Measurements from ENCODE around the gene SDHC. TPM values are rescaled to one million over a fixed set of nuclear protein-coding genes. Genes with fewer than 3 reads are reported as not detected.

SDHC gene
- total RNA-seq, result 32.7 and 38.2 TPM in 2 replicates

DNA sequence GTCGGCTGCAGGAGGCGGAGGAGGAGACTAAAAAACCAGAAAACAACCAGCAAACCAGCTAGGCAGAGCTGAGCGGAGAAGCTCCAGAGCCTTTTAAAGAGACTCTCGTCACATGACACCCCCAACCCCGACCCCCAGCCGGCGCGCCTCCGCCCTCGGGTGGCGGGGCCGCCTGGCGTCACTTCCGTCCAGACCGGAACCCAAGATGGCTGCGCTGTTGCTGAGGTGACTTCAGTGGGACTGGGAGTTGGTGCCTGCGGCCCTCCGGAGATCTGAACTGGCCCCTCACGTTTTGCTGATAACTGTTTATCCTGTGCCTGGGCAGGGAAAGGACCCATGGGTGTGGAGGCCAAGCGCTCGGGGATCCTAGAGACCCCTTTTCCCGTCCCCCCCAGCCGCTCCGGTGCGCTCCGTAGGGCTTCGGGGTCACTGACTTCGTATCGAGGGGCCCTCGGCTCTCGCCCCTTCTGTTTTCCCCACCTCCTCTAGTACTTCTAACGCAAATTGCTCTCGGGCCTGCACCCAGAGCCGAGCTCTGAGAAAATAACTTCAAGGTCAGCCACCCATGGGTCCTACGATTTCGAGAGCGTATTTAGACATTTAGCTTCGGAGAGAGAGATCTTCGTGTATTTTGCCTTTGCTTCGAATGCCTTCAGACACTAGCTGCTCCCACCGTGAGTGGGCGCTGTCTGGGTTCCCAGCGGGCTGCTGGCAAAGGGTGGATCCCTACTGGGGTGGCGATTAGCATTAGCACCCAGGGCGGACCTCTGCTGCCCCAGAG is at the start of gene SDHC:
SDHC (plus strand) TSS at position 181 of the 781 bp plus-strand sequence; CDS start at position 206, 25 bp downstream.

DNA sequence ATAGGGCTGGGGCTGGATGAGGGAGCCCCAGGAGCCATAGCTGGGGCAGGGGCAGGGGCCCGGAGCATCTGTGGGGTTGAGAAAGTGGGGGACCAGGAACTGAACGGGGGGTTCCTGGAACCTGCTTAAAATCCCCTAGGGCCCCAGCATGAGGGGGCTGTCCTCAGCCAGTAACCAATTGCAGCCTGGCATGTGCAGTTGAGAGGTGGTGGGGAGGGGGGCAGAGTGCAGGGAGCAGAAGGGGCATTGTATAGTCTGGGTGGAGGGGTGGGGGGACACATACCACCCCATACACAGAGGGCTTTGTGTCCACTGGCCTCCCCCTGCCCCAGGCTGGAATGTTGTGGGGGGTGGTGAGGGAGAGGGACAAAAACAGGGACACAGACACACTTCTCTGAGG is 4.3 kb upstream of the SDHC start, which contains the start of gene MPZ:
MPZ (minus strand) TSS at position 101 of the 400 bp plus-strand sequence; CDS start at position 38, 63 bp downstream.

DNA sequence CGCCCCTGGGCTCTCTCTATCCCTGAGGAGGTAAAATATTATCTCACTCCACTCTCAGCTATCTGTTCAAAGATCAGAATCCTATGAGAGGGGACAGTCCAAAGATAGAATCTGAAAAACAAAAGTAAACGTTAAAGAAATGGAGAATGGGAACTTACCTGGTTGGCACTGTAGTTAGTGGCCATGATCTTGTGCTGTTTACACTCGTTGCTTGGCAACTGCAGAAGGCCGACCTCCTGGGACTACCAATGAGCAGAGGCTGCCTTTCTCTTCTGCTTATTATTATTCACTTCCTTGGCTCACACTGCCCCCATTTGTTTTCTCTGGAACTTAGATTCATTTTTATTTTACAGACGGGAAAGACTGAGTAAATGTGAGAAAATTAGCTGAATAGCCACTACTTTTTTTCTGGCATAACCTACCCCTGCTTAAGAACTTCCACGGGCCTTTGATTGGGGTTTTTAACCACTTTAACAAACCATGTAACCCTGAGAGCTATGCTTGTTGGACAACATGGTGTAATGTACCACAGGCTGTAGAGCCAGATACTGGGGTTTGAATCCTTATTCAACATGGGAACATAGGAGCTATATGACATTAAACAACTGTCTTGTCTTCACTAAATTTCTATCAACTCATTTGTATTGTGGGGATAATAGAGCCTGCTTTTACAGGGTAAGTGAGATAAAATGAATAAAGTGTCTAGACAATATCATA is 53.7 kb downstream of the SDHC start, which contains the start of gene CFAP126:
CFAP126 (minus strand) TSS at position 193 of the 717 bp plus-strand sequence; CDS start at position 185, 8 bp downstream.

Other genes starting within 250 kb of the SDHC start
- 0.05 TPM in 1 of 2 replicates, not detected in the other for gene ARHGAP30, start 244.5 kb upstream of the SDHC start, total RNA-seq
- 0.30 and 1.8 TPM in 2 replicates for gene NECTIN4, start 224.8 kb upstream of the SDHC start, total RNA-seq
- gene KLHDC9, start 216.0 kb upstream of the SDHC start, total RNA-seq, result 1.2 and 1.5 TPM in 2 replicates
- 45.1 and 49.0 TPM in 2 replicates for gene PFDN2, start 196.3 kb upstream of the SDHC start, total RNA-seq
- gene NIT1, start 196.3 kb upstream of the SDHC start, total RNA-seq, result 19.1 and 21.1 TPM in 2 replicates
- 18.1 and 29.1 TPM in 2 replicates for gene DEDD, start 181.7 kb upstream of the SDHC start, total RNA-seq
- gene UFC1, start 160.4 kb upstream of the SDHC start, total RNA-seq, result 81.8 and 134 TPM in 2 replicates
- 7.7 and 11.0 TPM in 2 replicates for gene USP21, start 154.9 kb upstream of the SDHC start, total RNA-seq
- gene PPOX, start 148.0 kb upstream of the SDHC start, total RNA-seq, result 9.2 and 9.7 TPM in 2 replicates
- gene B4GALT3, start 136.9 kb upstream of the SDHC start, total RNA-seq, result 36.8 and 40.1 TPM in 2 replicates
- 14.3 and 20.3 TPM in 2 replicates for gene ADAMTS4, start 115.3 kb upstream of the SDHC start, total RNA-seq
- 145 and 146 TPM in 2 replicates for gene NDUFS2, start 112.0 kb upstream of the SDHC start, total RNA-seq
- 0.59 TPM in 1 of 2 replicates, not detected in the other for gene FCER1G, start 99.1 kb upstream of the SDHC start, total RNA-seq
- not detected in 2 replicates for gene APOA2, start 90.8 kb upstream of the SDHC start, total RNA-seq
- gene TOMM40L, start 88.3 kb upstream of the SDHC start, total RNA-seq, result 8.0 and 9.0 TPM in 2 replicates
- not detected in 2 replicates for gene NR1I3, start 76.2 kb upstream of the SDHC start, total RNA-seq
- gene PCP4L1, start 55.6 kb upstream of the SDHC start, total RNA-seq, result not detected in 2 replicates
- 0.88 and 0.89 TPM in 2 replicates for gene MPZ, start 4.4 kb upstream of the SDHC start, total RNA-seq
- not detected in 2 replicates for gene CFAP126, start 53.5 kb downstream of the SDHC start, total RNA-seq
- gene FCGR2A, start 191.1 kb downstream of the SDHC start, total RNA-seq, result 0.14 TPM in 1 of 2 replicates, not detected in the other
- 0.30 and 1.1 TPM in 2 replicates for gene HSPA6, start 210.2 kb downstream of the SDHC start, total RNA-seq
- gene FCGR3A, start 235.4 kb downstream of the SDHC start, total RNA-seq, result not detected in 2 replicates